Activated CD4-positive, alpha-beta T cell treated with anti-CD3 and anti-CD28 coated beads, Interleukin-2, amount 10 ng/mL, durations not matched to agents 24 days and 14 days (primary cell): ENCODE measurements around the gene GMPR. TPM values are rescaled to one million over a fixed set of nuclear protein-coding genes. Genes with fewer than 3 reads are reported as not detected.

Experiments
- DNase-seq: peaks from one replicate; pipeline ENCODE4 v3.0.0; 2022
- H3K27ac Mint-ChIP-seq: one replicate; pipeline ENCODE4 v1.8.0; 2022; ENCODE audit warnings: mild to moderate bottlenecking, mixed read lengths
- H3K27me3 Mint-ChIP-seq: one replicate; pipeline ENCODE4 v1.8.0; 2022; ENCODE audit warnings: mixed read lengths
- H3K36me3 Mint-ChIP-seq: one replicate; pipeline ENCODE4 v1.8.0; 2022; ENCODE audit warnings: low read depth, mild to moderate bottlenecking, mixed read lengths
- H3K4me1 Mint-ChIP-seq: one replicate; pipeline ENCODE4 v1.8.0; 2021; ENCODE audit warnings: mixed read lengths
- H3K4me3 Mint-ChIP-seq: one replicate; pipeline ENCODE4 v1.8.0; 2022; ENCODE audit warnings: mild to moderate bottlenecking, moderate library complexity, mixed read lengths
- H3K9me3 Mint-ChIP-seq: one replicate; pipeline ENCODE4 v1.8.0; 2021; ENCODE audit warnings: mixed read lengths
- intact Hi-C: fragments of 100-400 bp; cut with micrococcal nuclease; formaldehyde crosslinking; loops from one replicate; pipeline ENCODE4 v1.15.1; 2023
- total RNA-seq: library from RNA; stranded (reverse); gene quantifications from 2 replicates; pipeline ENCODE4 v1.2.3, GENCODE V29; 2022

GMPR gene
- total RNA-seq, 1 donor from 2014 or later: 1.0 TPM

- Mint-ChIP-seq H3K27me3 (no peaks in the 10 kb centered on the region), H3K4me1 (peaks cover 71% of the 10 kb centered on the region), H3K36me3 (peaks cover 36% of the 10 kb centered on the region), H3K9me3 (no peaks in the 10 kb centered on the region), H3K27ac (peak overlapping the region; percentile 93), H3K4me3 (no peak overlapping the region)
- DNase-seq: no peak
- intact Hi-C loops: loop anchor here (1.0 to 5.0 kb wide), 11 partner anchors 10 to 635 kb away; partner anchors contain the start of gene GMPR
Measured at GRCh38 chr6:16321826-16322225, 83.4 kb downstream of the GMPR start.

GRCh38 chr6:16322666-16323312 is 84.4 kb downstream of the GMPR start:
- Mint-ChIP-seq H3K4me3 (peak overlapping the region; percentile 68), H3K36me3 (peaks cover 37% of the 10 kb centered on the region), H3K27me3 (no peaks in the 10 kb centered on the region), H3K4me1 (peaks cover 64% of the 10 kb centered on the region), H3K9me3 (no peaks in the 10 kb centered on the region), H3K27ac (peak overlapping the region; percentile 93)
- DNase-seq: peak; percentile 94
- intact Hi-C loops: loop anchor here (1.0 to 5.0 kb wide), 10 partner anchors 10 to 635 kb away; partner anchors contain the start of gene GMPR

GRCh38 chr6:16324184-16324583 is 85.8 kb downstream of the GMPR start:
- no peaks in the 10 kb centered on the region for H3K27me3 Mint-ChIP-seq
- DNase-seq: no peak
- H3K27ac Mint-ChIP-seq: no peak overlapping the region
- H3K36me3 Mint-ChIP-seq: peaks cover 44% of the 10 kb centered on the region
- no peak overlapping the region for H3K4me3 Mint-ChIP-seq
- intact Hi-C loops: loop anchor here (5.0 kb wide), 7 partner anchors 87 to 633 kb away; partner anchors contain the start of gene GMPR
- H3K9me3 Mint-ChIP-seq: no peaks in the 10 kb centered on the region
- peaks cover 50% of the 10 kb centered on the region for H3K4me1 Mint-ChIP-seq

GRCh38 chr6:16324606-16325225 is 86.3 kb downstream of the GMPR start:
- no peaks in the 10 kb centered on the region for H3K27me3 Mint-ChIP-seq
- H3K4me3 Mint-ChIP-seq: no peak overlapping the region
- H3K27ac Mint-ChIP-seq: peak overlapping the region; percentile 75
- no peak for DNase-seq
- H3K9me3 Mint-ChIP-seq: no peaks in the 10 kb centered on the region
- peaks cover 47% of the 10 kb centered on the region for H3K36me3 Mint-ChIP-seq
- peaks cover 46% of the 10 kb centered on the region for H3K4me1 Mint-ChIP-seq
- intact Hi-C loops: loop anchor here (5.0 kb wide), 7 partner anchors 87 to 633 kb away; partner anchors contain the start of gene GMPR

- intact Hi-C loops: no loop called here
- Mint-ChIP-seq H3K27ac (no peak overlapping the region), H3K27me3 (no peaks in the 10 kb centered on the region), H3K4me3 (no peak overlapping the region), H3K4me1 (peaks cover 33% of the 10 kb centered on the region), H3K36me3 (peaks cover 43% of the 10 kb centered on the region), H3K9me3 (no peaks in the 10 kb centered on the region)
- DNase-seq: no peak
Measured at GRCh38 chr6:16326531-16326930, 88.1 kb downstream of the GMPR start.

- H3K36me3 Mint-ChIP-seq: peaks cover 41% of the 10 kb centered on the region
- DNase-seq: no peak
- H3K9me3 Mint-ChIP-seq: no peaks in the 10 kb centered on the region
- no peaks in the 10 kb centered on the region for H3K27me3 Mint-ChIP-seq
- intact Hi-C loops: no loop called here
- H3K27ac Mint-ChIP-seq: no peak overlapping the region
- no peak overlapping the region for H3K4me3 Mint-ChIP-seq
- H3K4me1 Mint-ChIP-seq: peaks cover 28% of the 10 kb centered on the region
Measured at GRCh38 chr6:16326971-16327776, 88.8 kb downstream of the GMPR start.

- Mint-ChIP-seq H3K4me1 (peaks cover 21% of the 10 kb centered on the region), H3K9me3 (no peaks in the 10 kb centered on the region), H3K36me3 (peaks cover 38% of the 10 kb centered on the region), H3K27ac (no peak overlapping the region), H3K27me3 (no peaks in the 10 kb centered on the region), H3K4me3 (no peak overlapping the region)
- intact Hi-C loops: no loop called here
- DNase-seq: no peak
Measured at GRCh38 chr6:16327777-16328325, 89.5 kb downstream of the GMPR start.

GRCh38 chr6:16329233-16329632 is 90.8 kb downstream of the GMPR start:
- no peak overlapping the region for H3K27ac Mint-ChIP-seq
- no peak overlapping the region for H3K4me3 Mint-ChIP-seq
- H3K27me3 Mint-ChIP-seq: no peaks in the 10 kb centered on the region
- no peak for DNase-seq
- peaks cover 38% of the 10 kb centered on the region for H3K36me3 Mint-ChIP-seq
- H3K9me3 Mint-ChIP-seq: no peaks in the 10 kb centered on the region
- peaks cover 14% of the 10 kb centered on the region for H3K4me1 Mint-ChIP-seq
- intact Hi-C loops: no loop called here

GRCh38 chr6:16331384-16332174 is 93.2 kb downstream of the GMPR start:
- intact Hi-C loops: loop anchor here (1.0 to 5.0 kb wide), 11 partner anchors 9 to 755 kb away; partner anchors contain the start of gene ATXN1

GRCh38 chr6:16332175-16332542 is 93.8 kb downstream of the GMPR start:
- DNase-seq: peak; percentile 94
- H3K4me3 Mint-ChIP-seq: no peak overlapping the region
- no peak overlapping the region for H3K27ac Mint-ChIP-seq
- H3K36me3 Mint-ChIP-seq: peaks cover 20% of the 10 kb centered on the region
- no peaks in the 10 kb centered on the region for H3K9me3 Mint-ChIP-seq
- intact Hi-C loops: loop anchor here (1.0 to 5.0 kb wide), 10 partner anchors 10 to 755 kb away; partner anchors contain the start of gene ATXN1
- no peaks in the 10 kb centered on the region for H3K27me3 Mint-ChIP-seq
- H3K4me1 Mint-ChIP-seq: peaks cover 3% of the 10 kb centered on the region

More at GRCh38 chr6:16331384-16332174, 93.2 kb downstream of the GMPR start:
- no peak overlapping the region for H3K27ac Mint-ChIP-seq
- peaks cover 24% of the 10 kb centered on the region for H3K36me3 Mint-ChIP-seq
- H3K9me3 Mint-ChIP-seq: no peaks in the 10 kb centered on the region
- H3K4me1 Mint-ChIP-seq: peaks cover 3% of the 10 kb centered on the region
- DNase-seq: peak; percentile 85
- H3K4me3 Mint-ChIP-seq: no peak overlapping the region
- H3K27me3 Mint-ChIP-seq: no peaks in the 10 kb centered on the region

GRCh38 chr6:16333580-16333979 is 95.2 kb downstream of the GMPR start:
- no peak overlapping the region for H3K4me3 Mint-ChIP-seq

GRCh38 chr6:16334671-16335070 is 96.3 kb downstream of the GMPR start:
- H3K27me3 Mint-ChIP-seq: no peaks in the 10 kb centered on the region
- H3K36me3 Mint-ChIP-seq: peaks cover 5% of the 10 kb centered on the region
- H3K4me3 Mint-ChIP-seq: no peak overlapping the region
- peaks cover 6% of the 10 kb centered on the region for H3K4me1 Mint-ChIP-seq
- H3K9me3 Mint-ChIP-seq: no peaks in the 10 kb centered on the region
- no peak for DNase-seq
- intact Hi-C loops: loop anchor here (5.0 kb wide), 2 partner anchors 258 to 503 kb away; no protein-coding TSS in a partner anchor
- H3K27ac Mint-ChIP-seq: peak overlapping the region; percentile 3

More at GRCh38 chr6:16333580-16333979, 95.2 kb downstream of the GMPR start:
- H3K27ac Mint-ChIP-seq: no peak overlapping the region
- DNase-seq: no peak
- H3K9me3 Mint-ChIP-seq: no peaks in the 10 kb centered on the region
- intact Hi-C loops: loop anchor here (2.0 to 5.0 kb wide), 6 partner anchors 79 to 753 kb away; no protein-coding TSS in a partner anchor
- H3K36me3 Mint-ChIP-seq: peaks cover 12% of the 10 kb centered on the region
- no peaks in the 10 kb centered on the region for H3K27me3 Mint-ChIP-seq
- peaks cover 3% of the 10 kb centered on the region for H3K4me1 Mint-ChIP-seq

GRCh38 chr6:16335176-16335575 is 96.8 kb downstream of the GMPR start:
- no peak overlapping the region for H3K4me3 Mint-ChIP-seq
- no peaks in the 10 kb centered on the region for H3K27me3 Mint-ChIP-seq
- H3K9me3 Mint-ChIP-seq: no peaks in the 10 kb centered on the region
- no peak overlapping the region for H3K27ac Mint-ChIP-seq
- peaks cover 6% of the 10 kb centered on the region for H3K4me1 Mint-ChIP-seq
- DNase-seq: no peak
- intact Hi-C loops: no loop called here
- H3K36me3 Mint-ChIP-seq: peaks cover 5% of the 10 kb centered on the region
